ENCODE data around the gene AP1M2.

DNA sequence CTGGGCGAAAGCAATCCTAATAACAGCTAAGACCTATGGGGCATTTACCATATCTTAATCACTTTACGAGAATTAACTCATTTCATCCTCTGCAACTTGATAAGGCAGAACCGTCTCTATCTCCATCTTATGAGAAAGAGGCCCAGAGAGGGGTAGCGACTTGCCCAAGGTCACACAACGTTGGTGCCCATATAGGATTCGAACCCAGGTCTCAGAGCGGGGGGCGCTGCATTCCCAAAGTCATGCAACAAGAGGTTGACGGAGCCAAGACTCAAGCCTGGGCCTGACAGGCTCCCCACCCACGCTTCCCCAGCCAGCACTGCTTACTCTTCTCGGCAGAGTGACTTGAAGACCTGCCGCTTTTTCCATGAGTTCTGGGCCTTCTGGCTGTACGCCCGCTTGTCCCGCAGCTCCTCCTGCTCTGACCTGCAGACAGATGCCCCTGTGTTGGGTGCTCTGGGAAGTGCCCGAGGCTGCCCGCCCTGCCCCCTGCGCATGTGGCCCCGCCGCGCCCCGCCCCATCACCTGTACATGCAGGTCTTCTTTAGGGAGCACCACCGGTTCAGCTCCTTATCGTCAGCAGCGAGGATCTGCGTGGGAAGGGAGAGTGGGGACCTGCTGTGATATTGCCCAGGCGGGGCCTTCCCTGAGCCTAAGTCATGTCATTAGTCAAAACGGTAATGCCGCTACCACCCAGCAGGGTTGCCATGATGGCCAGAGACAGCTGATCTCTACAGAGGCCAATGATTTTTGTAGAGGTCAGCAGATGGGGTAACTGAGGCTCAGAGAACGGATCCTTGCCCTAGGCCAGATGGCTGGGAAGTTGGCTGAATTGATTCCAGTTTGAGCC lies 32.1 kb downstream of the AP1M2 start:
- TF ChIP-seq, protein P1, sequence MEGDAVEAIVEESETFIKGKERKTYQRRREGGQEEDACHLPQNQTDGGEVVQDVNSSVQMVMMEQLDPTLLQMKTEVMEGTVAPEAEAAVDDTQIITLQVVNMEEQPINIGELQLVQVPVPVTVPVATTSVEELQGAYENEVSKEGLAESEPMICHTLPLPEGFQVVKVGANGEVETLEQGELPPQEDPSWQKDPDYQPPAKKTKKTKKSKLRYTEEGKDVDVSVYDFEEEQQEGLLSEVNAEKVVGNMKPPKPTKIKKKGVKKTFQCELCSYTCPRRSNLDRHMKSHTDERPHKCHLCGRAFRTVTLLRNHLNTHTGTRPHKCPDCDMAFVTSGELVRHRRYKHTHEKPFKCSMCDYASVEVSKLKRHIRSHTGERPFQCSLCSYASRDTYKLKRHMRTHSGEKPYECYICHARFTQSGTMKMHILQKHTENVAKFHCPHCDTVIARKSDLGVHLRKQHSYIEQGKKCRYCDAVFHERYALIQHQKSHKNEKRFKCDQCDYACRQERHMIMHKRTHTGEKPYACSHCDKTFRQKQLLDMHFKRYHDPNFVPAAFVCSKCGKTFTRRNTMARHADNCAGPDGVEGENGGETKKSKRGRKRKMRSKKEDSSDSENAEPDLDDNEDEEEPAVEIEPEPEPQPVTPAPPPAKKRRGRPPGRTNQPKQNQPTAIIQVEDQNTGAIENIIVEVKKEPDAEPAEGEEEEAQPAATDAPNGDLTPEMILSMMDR (IDR thresholded peaks at IDR 0.05; ENCODE audit: poor library complexity): no peak
- TF ChIP-seq EZH2 (IDR thresholded peaks at IDR 0.05; ENCODE audit: borderline replicate concordance): no peak

All from hepatocyte (in vitro differentiated cells).